ENCODE results near the gene SLC22A23.

DNA sequence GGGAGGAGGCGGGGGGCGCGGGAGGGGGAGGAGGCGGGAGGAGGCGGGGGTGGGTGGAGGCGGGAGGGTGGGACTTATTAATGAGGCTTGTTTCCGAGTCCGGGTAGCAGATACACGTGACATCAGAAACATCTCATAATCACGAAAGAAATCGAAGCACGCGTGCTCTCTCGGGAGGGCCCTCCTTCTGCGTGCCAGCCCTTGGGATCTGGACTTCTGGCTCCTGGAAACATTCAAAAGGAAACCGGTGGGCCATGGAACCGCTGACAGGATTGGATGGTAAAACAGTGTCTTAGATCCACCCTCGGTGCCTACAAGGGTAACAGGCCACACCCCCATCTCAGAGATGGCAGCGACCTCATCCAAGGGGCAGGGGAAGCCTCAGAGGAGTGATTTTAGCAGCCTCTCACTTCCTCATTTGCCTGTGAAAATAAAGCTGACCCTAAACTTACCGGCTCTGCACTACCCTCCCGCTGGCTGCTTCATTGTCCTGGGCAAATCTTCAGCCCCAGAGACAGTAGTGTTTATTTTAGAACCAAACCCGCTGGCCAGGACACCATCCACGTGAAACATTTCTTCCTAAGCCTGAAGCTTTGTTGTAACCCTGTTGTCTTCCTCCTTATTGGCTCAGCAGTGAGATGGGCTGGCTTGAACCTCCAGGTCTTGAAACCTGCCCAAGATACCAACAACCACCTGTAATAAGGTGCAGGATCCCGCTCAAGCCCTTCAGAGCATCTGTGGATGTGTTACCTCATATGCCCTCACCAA lies 100.6 kb downstream of the SLC22A23 start:
- peak in 1 of 2 donors; percentile 65 for TF ChIP-seq POLR2A (IDR thresholded peaks at IDR 0.05)
- TF ChIP-seq, protein P1, sequence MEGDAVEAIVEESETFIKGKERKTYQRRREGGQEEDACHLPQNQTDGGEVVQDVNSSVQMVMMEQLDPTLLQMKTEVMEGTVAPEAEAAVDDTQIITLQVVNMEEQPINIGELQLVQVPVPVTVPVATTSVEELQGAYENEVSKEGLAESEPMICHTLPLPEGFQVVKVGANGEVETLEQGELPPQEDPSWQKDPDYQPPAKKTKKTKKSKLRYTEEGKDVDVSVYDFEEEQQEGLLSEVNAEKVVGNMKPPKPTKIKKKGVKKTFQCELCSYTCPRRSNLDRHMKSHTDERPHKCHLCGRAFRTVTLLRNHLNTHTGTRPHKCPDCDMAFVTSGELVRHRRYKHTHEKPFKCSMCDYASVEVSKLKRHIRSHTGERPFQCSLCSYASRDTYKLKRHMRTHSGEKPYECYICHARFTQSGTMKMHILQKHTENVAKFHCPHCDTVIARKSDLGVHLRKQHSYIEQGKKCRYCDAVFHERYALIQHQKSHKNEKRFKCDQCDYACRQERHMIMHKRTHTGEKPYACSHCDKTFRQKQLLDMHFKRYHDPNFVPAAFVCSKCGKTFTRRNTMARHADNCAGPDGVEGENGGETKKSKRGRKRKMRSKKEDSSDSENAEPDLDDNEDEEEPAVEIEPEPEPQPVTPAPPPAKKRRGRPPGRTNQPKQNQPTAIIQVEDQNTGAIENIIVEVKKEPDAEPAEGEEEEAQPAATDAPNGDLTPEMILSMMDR (IDR thresholded peaks at IDR 0.05): no peak
